ENCODE data around the gene HLA-G. TPM values are rescaled to one million over a fixed set of nuclear protein-coding genes. Genes with fewer than 3 reads are reported as not detected.

The HLA-G gene
- total and polyA plus RNA-seq, 2 experiments from 2014 or later: 1.5 TPM; not detected in 1

GRCh38 chr6:29813809-29814208 is 13.8 kb upstream of the HLA-G start:
- WGBS, 2 experiments (ENCODE audit: low coverage in 1 of 2, low lambda C conversion rate in 2 of 2, missing lambda C conversion rate in 2 of 2): 60 to 63% methylated on average over 7 of the region's 7 CpGs
- no peaks in the 10 kb centered on the region for H4K20me1 ChIP-seq (ENCODE audit: insufficient read depth)
- H3K4me2 ChIP-seq (ENCODE audit: unreplicated experiment): no peak overlapping the region
- H3K27me3 ChIP-seq (replicated peaks; ENCODE audit: insufficient read depth): peaks cover 4% of the 10 kb centered on the region; the same call in 1 of the 2 replicates
- H3K36me3 ChIP-seq (ENCODE audit: low read depth): no peaks in the 10 kb centered on the region
- in situ Hi-C loops (cut with MboI): no loop called here
- no peaks in the 10 kb centered on the region for H3K9me3 ChIP-seq (ENCODE audit: low read depth)
- H3K9ac ChIP-seq: no peak overlapping the region
- H2AFZ ChIP-seq: no peak overlapping the region
- peak; percentile 39 for DNase-seq
- H3K27ac ChIP-seq: no peak overlapping the region
- no peaks in the 10 kb centered on the region for H3F3A ChIP-seq (ENCODE audit: insufficient read depth)
- no peaks in the 10 kb centered on the region for H3K4me1 ChIP-seq (ENCODE audit: insufficient read depth)
- no peaks in the 10 kb centered on the region for H3K79me2 ChIP-seq (ENCODE audit: insufficient read depth)
- TF ChIP-seq EZH2phosphoT487 (IDR thresholded peaks at IDR 0.05; ENCODE audit: insufficient read depth, low read depth): no peak
- no peak for TF ChIP-seq EZH2 (IDR thresholded peaks at IDR 0.05; ENCODE audit: insufficient read depth, poor library complexity, severe bottlenecking)
- H3K9me2 ChIP-seq (ENCODE audit: insufficient read depth): no peaks in the 10 kb centered on the region
- H3K4me3 ChIP-seq: no peak overlapping the region

GRCh38 chr6:29814379-29815117 is 13.1 kb upstream of the HLA-G start:
- Histone ChIP-seq H3K79me2 (ENCODE audit: insufficient read depth) (no peaks in the 10 kb centered on the region), H3K4me2 (ENCODE audit: unreplicated experiment) (no peak overlapping the region), H3K36me3 (ENCODE audit: low read depth) (no peaks in the 10 kb centered on the region), H2AFZ (no peak overlapping the region), H3K27me3 (replicated peaks; ENCODE audit: insufficient read depth) (no peaks in the 10 kb centered on the region; the same call in 1 of the 2 replicates), H3K9me3 (ENCODE audit: low read depth) (no peaks in the 10 kb centered on the region), H3K27ac (no peak overlapping the region), H3K4me3 (no peak overlapping the region), H4K20me1 (ENCODE audit: insufficient read depth) (no peaks in the 10 kb centered on the region), H3F3A (ENCODE audit: insufficient read depth) (no peaks in the 10 kb centered on the region), H3K4me1 (ENCODE audit: insufficient read depth) (no peaks in the 10 kb centered on the region), H3K9ac (no peak overlapping the region), H3K9me2 (ENCODE audit: insufficient read depth) (no peaks in the 10 kb centered on the region)
- in situ Hi-C loops (cut with MboI): no loop called here
- no peak for TF ChIP-seq EZH2 (IDR thresholded peaks at IDR 0.05; ENCODE audit: insufficient read depth, poor library complexity, severe bottlenecking)
- no peak for TF ChIP-seq EZH2phosphoT487 (IDR thresholded peaks at IDR 0.05; ENCODE audit: insufficient read depth, low read depth)
- no peak for DNase-seq
- WGBS, 2 experiments (ENCODE audit: low coverage in 1 of 2, low lambda C conversion rate in 2 of 2, missing lambda C conversion rate in 2 of 2): 51 to 53% methylated on average over 9 of the region's 9 CpGs

- Histone ChIP-seq H3K9me3 (ENCODE audit: low read depth) (no peaks in the 10 kb centered on the region), H3K27ac (no peak overlapping the region), H4K20me1 (ENCODE audit: insufficient read depth) (no peaks in the 10 kb centered on the region), H3K9ac (no peak overlapping the region), H3K4me3 (no peak overlapping the region), H3K79me2 (ENCODE audit: insufficient read depth) (no peaks in the 10 kb centered on the region), H3K27me3 (replicated peaks; ENCODE audit: insufficient read depth) (no peaks in the 10 kb centered on the region; the same call in 1 of the 2 replicates), H3K36me3 (ENCODE audit: low read depth) (no peaks in the 10 kb centered on the region), H3K4me1 (ENCODE audit: insufficient read depth) (no peaks in the 10 kb centered on the region), H3K9me2 (ENCODE audit: insufficient read depth) (no peaks in the 10 kb centered on the region), H3F3A (ENCODE audit: insufficient read depth) (no peaks in the 10 kb centered on the region), H3K4me2 (ENCODE audit: unreplicated experiment) (no peak overlapping the region), H2AFZ (no peak overlapping the region)
- 55 to 61% methylated on average over 7 of the region's 7 CpGs for WGBS, 2 experiments (ENCODE audit: low coverage in 1 of 2, low lambda C conversion rate in 2 of 2, missing lambda C conversion rate in 2 of 2)
- TF ChIP-seq EZH2phosphoT487 (IDR thresholded peaks at IDR 0.05; ENCODE audit: insufficient read depth, low read depth) (no peak), EZH2 (IDR thresholded peaks at IDR 0.05; ENCODE audit: insufficient read depth, poor library complexity, severe bottlenecking) (no peak)
- in situ Hi-C loops (cut with MboI): no loop called here
- no peak for DNase-seq
Observed at GRCh38 chr6:29815118-29815750, 12.4 kb upstream of the HLA-G start.

- Histone ChIP-seq H3K9ac (no peak overlapping the region), H3K27me3 (replicated peaks; ENCODE audit: insufficient read depth) (no peaks in the 10 kb centered on the region), H3K36me3 (ENCODE audit: low read depth) (no peaks in the 10 kb centered on the region), H2AFZ (no peak overlapping the region), H3K27ac (no peak overlapping the region), H3F3A (ENCODE audit: insufficient read depth) (no peaks in the 10 kb centered on the region), H3K4me3 (no peak overlapping the region), H4K20me1 (ENCODE audit: insufficient read depth) (no peaks in the 10 kb centered on the region), H3K9me2 (ENCODE audit: insufficient read depth) (no peaks in the 10 kb centered on the region), H3K9me3 (ENCODE audit: low read depth) (no peaks in the 10 kb centered on the region), H3K4me2 (ENCODE audit: unreplicated experiment) (no peak overlapping the region), H3K4me1 (ENCODE audit: insufficient read depth) (no peaks in the 10 kb centered on the region), H3K79me2 (ENCODE audit: insufficient read depth) (no peaks in the 10 kb centered on the region)
- WGBS, 2 experiments (ENCODE audit: low coverage in 1 of 2, low lambda C conversion rate in 2 of 2, missing lambda C conversion rate in 2 of 2): 57 to 61% methylated on average over 1 of the region's 1 CpG
- in situ Hi-C loops (cut with MboI): no loop called here
- no peak for TF ChIP-seq EZH2phosphoT487 (IDR thresholded peaks at IDR 0.05; ENCODE audit: insufficient read depth, low read depth)
- no peak for TF ChIP-seq EZH2 (IDR thresholded peaks at IDR 0.05; ENCODE audit: insufficient read depth, poor library complexity, severe bottlenecking)
- no peak for DNase-seq
Observed at GRCh38 chr6:29816030-29816429, 11.6 kb upstream of the HLA-G start.
